NOMO-1 (cell line): Measurements from ENCODE around the gene HPDL.
A peak's percentile ranks its signal among the peaks of the same experiment; 100 is the strongest.

Experiments
- DNase-seq, 2 experiments: peaks; one replicate each; lab custom pipeline; 2025; ENCODE audit not compliant: unreplicated experiment in 2 of 2; lab: John Stamatoyannopoulos, UW

Gene HPDL

DNA sequence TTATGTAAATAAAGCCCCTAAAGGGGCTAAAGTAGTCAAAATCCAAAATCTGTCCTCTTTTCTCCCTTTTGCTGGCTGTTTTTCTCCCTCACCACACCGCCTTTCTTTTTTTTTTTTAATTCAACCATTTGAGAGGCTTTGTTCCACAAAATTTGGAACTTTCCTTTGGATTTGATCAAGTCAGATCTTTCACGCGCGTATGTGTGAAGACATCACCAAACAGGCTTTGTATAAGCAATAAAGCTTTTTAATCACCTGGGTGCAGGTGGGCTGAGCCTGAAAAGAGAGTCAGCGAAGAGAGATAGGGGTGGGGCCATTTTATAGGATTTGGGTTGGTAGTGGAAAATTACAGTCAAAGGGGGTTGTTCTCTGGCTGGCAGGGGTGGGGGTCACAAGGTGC is 5.3 kb upstream of the HPDL start:
- DNase-seq, result no peak

DNA sequence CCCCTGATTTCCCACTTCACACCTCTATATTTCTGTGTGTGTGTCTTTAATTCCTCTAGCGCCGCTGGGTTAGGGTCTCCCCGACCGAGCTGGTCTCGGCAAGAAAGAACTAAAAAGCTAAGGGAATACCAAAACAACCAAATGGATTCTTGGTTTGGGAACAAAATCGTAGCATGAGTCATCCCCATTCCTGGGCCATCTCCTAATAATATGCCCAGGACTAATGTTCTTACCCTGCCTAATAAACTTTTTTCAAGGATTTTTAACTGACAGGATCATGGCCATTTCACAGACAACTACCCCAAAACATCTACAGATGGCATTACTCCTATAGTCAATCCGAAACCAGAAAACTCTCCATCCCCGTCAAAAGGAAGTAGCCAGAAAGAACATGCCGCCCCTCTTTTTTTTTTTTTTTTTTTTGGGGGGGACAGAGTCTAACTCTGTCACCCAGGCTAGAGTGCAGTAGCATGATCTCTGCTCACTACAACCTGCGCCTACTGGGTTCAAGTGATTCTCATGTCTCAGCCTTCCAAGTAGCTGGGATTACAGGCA is 4.1 kb upstream of the HPDL start:
- no peak for DNase-seq

DNA sequence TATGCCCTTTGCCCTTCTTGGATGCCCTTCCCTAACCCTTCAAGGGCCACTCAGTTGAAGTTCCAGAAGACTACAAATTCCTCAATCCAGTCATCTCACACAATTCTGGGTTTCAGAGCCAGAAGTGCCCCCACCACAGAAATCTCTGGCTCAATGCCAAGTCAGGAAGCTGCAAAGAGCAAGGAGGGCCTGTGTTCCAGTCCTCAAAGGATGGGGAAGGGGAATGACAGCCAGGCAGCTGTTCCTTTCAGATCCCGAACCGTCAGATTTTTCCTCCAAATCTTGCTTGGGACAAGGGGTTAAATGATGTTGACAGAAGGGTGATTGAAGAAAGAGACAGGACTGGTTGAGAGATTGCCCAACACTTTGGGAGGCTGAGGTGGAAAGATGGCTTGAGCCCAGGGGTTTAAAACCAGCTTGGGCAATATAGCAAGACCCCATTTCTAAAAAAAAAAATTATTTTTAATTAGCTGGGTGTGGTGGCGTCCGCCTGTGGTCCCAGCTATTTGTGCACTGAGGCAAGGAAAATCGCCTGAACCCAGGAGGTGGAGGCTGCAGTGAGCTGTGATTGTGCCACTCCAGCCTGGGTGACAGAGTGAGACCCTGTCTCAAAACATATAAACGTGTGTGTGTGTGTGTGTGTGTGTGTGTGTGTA is 716 bp upstream of the HPDL start:
- DNase-seq, result no peak

DNA sequence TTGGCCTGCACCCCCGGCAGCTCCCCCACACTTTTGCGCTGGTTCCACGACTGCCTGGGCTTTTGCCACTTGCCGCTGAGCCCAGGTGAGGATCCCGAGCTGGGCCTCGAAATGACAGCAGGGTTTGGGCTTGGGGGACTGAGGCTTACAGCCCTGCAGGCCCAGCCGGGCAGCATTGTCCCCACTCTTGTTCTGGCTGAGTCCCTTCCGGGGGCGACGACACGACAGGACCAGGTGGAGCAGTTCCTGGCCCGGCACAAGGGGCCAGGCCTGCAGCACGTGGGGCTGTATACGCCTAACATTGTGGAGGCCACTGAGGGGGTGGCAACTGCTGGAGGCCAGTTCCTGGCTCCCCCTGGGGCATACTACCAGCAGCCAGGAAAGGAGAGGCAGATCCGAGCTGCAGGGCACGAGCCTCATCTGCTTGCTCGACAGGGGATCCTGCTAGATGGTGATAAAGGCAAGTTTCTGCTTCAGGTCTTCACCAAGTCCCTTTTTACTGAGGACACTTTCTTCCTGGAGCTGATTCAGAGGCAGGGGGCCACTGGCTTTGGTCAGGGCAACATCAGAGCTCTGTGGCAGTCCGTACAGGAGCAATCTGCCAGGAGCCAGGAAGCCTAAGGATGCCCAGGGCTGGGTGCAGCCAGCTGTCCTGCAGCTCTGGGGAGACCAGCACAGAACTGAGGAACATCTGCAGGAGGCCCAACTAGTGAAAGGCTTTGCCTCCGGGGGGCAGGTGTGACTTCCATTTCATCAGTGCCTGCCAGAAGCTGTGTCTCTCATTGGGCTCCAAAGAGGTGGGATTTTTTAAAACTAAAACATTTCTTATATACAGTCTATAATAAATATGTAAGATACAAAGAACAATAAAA is 1.2 kb downstream of the HPDL start:
- DNase-seq, result peak in 1 of 2 experiments; percentile 10

DNA sequence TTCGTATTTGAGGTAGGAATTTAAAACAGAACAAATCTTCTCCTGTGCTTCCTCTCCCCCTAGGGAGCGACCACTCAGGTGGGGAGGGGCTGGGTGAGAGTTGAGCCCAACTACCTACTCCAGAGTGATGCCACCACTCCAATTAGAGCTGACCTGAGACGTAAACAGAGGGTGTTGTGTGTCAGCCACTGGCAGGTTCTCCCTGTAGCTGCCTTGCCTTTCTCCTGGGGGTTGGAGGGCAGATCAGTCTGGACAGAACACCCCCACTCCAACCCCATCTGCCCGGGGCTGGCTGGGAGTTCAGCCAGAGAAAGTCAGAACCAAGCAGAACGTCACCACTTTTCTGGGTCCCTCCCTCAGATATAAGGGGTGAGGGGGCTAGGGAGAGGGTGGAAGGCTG is 2.0 kb downstream of the HPDL start:
- no peak for DNase-seq

DNA sequence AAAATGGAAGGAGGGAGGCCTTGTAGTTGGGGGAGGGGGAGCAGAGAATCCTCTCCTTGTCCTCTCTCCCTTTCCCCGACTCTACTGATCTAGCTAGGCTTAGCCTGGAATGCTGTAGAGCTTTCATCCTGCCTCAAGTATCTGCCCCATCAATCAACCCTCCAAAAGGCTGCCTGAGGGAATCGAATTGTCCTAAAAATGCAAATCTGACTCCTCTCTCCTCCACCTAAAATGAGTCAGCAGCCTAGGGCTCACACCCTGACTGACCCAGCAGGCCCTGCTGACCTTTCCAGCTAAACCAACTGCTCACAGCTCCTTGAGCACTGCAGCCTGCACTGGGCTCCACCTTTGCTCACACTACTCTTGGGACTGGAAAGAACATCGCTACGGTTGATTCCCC is 2.8 kb downstream of the HPDL start:
- no peak for DNase-seq

DNA sequence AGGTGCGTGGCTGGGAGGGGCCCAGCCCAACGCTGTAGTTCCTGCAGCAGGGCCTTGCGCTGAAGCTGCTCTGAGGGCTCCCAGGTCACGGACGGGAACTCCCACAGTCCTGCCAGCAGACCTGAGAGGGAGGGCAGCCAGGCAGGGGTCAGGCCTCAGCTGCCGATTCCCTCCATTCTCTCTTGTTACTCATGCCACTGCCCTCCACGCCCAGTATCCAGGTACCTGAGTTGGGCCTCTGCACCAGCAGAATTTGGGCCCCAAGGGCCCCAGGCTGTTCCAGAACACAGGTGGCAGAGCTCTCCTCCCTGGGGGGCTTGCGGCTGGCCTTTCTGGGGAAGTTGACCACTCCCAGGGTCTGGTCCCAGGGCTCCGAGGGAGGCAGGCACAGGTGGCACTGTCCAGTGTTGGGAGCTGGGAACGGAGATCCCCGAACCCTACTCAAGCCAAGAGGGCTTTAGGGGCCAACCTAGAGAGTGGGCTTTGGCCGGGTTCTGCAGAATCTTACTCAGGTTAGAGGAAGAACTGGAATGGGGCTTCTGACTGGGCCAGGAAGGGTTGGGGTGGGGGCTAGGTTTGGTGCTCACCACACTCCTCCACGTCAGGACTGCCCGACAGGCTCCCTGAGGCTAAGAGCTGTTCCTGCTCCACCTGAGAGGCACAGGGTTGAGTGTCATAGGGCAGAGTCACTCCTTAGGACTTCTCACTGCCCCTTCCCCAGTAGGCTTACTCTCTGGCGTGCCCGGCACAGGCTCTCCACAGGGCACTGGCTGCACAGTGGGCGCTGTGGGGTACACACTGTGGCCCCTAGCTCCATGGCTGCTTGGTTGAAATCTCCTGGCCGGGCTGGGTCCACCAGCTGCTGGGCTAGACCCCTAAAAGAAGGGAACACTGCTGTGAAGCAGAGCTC is 5.0 kb downstream of the HPDL start:
- DNase-seq, result no peak

DNA sequence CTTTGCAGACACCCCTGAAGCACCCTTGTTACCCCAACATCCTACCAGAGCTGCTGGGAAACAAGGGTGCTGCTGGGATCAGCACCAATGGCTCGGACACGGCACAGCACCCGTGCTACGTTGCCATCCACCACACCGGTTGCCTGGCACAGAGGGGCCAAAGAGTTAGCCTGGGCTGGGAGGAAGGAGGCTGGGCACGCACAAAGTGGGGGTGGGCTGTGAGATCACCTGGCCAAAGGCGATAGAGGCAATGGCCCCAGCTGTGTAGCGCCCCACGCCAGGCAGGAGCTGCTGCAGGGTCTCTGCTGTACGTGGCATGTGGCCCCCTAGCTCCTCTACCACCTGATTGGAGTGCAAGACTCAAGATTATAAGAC is 5.6 kb downstream of the HPDL start:
- DNase-seq, result no peak

DNA sequence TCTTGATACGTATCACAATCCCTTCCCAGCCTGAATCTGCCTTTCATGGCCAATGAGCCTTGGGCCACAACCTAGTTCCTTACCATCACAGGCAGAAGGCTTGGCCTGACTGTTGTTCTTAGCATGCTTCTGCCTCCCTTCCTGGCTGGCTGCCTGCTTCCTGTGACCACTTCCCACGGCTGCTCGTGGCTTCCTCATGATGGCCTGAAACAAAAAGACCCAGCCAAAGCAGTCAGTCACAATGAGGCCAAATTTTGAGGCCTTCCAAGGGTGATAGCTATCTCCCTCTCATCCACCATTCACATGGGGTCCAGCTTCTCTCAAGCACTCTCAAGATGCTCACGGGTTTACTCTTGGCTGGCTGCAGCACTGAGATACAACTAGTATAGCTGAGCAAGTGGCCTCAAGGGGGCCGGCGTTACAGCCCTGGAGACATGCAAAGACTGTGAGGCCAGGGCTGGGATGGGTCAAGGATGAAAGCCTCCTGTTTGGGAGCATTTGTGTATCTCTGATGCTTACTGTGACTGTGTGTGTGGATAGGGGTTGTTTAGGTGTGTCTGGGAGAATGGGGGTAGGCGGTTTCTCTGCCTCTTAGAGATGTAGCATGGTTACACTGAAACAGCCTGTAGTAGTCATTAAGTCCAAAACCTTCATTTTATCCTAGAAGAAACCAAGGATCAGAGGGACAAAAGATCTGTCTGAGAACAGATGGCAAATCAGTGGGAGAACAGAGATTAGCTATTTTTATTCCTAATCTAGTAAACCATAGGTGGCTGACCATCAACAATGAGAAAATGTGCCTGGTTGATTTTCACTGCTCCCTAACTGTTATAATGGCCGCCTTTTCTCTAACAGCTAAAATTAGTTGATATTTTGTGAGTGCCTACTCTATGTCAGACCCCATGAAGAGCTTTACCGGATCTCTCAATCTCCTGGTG is 7.9 kb downstream of the HPDL start:
- no peak for DNase-seq

DNA sequence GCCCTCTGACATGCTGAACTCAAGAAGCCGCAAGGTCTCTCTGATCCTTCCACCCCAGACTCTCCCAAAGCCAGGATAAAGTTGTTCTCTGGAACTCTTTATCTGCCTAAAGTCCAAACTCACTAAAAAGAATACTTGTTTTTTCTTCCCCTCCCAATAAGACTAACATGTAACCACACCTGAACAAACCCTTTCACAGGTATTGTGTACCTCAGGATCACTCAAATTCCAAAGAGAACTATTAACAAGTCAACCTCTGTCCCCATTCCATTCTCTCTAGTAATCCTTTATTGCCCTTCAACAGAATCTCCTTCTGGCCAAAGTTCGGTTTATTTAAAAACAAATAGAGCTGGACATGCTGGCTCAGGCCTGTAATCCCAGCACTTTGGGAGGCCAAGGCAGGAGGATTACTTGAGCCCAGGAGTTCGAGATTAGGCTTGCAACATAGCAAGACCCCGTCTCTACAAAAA is 9.2 kb downstream of the HPDL start:
- no peak for DNase-seq

DNA sequence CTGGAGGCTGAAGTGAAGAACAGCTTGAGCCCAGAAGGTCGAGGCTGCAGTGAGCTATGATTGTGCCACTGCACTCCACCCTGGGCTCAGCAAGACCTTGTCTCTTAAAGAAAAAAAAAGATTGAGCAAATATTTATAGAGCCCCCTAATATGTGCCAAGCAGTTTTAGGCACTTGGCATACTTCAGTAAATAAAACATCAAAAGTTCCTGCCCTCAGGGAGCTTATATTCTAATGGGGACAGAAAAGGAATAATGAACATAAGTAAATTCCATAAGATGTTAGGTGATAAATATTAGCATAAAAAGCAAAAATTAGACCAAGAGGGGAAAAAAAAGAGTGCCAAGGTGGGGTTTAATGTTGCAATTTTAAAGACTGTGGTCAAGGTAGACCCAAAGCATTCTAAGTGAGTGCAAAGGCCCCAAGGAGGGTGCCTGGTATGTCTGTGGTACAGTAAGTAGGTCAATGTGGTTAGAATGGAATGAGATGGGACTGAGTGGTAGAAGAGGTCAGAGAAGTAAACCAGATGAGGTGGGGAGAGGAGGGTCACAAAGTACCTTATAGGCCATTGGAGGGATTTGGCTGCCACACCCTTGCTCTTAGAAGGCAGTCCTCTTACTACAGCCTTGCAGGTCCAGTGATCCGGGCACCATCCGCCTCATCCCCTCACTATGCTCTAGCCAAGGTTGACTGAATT is 11.1 kb downstream of the HPDL start:
- DNase-seq, result no peak

DNA sequence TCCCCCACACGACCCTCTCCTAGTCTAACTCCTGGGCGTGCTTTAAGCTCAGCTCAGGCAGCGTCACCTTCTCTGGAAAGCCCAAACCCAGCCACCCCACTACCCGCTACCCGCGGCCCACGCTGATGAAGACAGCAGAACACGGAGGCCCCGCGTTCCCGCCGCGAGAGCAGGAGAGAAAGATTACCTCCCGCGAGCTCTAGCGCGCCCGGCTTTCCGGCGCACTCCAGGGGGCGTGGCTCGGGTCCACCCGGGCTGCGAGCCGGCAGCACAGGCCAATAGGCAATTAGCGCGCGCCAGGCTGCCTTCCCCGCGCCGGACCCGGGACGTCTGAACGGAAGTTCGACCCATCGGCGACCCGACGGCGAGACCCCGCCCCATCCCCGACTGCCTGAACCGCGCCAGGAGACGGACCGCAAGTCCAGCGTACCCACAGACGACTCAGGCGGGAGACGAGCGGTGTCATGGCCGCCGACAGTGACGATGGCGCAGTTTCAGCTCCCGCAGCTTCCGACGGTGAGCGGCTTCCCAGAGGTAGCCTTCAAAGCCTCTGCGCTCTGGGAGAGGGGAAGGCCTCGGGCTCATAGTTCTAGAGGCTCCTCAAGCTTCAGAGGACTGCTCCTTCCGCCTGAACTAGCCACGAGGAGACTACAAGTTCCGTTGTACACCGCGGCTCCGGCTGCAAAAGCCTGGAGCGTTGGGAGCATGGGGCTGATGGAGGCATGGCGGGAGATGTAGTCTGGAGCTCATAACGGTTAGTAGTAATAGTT is 13.3 kb downstream of the HPDL start, which contains the start of the genes MUTYH and TOE1:
TSS of gene MUTYH (minus strand) at position 652 of the 770 bp plus-strand sequence. CDS start 5,935 bp downstream, outside the sequence.
TSS of gene TOE1 (plus strand) at position 382 of the 770 bp plus-strand sequence. CDS start at position 465, 83 bp downstream.
- DNase-seq, result peak; percentile 95

DNA sequence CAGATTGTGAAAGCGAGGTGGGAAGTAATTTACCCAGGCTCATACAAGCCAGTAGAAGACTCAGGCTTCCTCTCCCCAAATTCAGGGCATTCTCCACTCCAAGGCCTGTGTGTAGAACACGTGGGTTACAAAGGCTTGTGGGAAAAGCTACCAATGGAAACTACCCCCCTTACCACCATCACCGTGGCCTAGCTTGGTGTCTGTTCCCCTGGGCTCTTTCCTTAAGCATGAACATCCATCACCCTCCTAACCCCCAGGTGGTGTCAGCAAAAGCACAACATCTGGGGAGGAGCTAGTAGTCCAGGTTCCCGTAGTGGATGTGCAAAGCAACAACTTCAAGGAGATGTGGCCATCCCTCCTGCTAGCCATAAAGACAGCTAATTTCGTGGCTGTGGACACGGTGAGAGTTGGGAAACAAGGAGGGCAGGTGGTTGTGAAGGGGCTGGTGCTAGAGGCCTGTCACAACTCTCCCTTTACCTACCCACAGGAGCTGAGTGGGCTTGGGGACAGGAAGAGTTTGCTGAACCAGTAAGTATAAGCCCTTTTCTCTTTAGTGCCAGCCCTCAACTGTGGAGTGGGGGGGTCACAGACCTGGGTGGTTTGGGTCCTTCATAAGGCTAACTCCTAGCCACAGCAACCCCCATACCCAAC is 14.2 kb downstream of the HPDL start:
- DNase-seq, result no peak

DNA sequence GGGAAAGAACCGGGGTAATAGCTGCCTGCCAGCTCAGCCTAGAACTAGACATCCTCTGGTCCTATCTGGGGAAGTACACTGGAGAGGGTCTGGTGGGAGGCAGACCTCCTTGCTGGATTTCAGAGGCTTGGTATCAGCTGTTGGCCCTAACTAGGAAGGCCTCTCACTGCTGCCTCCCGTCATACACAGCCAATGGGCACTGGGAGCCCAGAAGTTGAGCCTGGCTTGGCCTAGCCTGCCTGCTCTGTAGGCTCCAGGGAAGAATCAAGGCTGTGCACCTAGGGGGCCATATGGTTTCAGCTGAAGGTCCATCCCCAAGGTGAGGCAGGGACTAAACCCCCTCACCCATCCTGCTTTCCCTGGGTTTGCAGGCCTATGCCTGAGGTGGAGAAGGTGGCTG is 17.8 kb downstream of the HPDL start:
- DNase-seq, result no peak

DNA sequence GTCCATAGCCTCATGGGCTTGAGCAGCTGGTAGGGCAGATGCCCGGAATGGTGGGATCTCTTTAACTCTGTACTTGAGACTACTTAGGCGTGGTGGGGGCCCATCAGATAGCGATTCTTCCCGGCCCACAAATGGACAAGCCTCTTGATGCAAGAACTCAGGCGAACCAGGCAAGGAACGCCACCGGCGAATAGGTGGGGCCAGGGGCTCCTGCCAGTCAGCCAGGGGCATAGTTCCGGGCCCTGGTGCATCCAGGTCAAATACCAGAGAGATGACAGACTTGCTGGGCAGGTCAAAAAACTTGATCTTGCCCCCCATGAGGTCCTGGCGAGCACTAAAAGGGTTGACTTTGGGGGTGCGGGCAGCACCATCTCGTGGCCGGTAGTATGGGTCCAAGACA is 18.3 kb downstream of the HPDL start:
- no peak for DNase-seq

DNA sequence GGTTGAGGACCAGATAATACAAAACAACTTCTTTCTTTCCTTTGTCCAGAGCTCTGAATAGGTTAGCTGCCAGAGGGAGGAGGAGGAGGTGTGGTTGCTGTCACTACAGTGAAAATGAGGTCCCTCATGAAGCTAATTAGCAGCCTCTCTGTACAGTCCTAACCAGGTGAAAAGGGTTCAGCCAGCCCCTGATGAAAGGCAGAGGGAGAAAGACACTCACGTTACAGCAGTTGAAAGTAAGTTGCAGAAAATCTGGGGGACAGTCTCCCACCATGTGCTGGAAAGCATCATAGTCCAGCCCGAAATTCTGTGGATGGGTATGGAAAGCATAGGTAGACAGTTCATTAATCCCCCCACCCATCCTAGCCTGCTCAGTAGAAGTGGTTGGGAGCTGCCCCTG is 19.8 kb downstream of the HPDL start:
- no peak for DNase-seq

DNA sequence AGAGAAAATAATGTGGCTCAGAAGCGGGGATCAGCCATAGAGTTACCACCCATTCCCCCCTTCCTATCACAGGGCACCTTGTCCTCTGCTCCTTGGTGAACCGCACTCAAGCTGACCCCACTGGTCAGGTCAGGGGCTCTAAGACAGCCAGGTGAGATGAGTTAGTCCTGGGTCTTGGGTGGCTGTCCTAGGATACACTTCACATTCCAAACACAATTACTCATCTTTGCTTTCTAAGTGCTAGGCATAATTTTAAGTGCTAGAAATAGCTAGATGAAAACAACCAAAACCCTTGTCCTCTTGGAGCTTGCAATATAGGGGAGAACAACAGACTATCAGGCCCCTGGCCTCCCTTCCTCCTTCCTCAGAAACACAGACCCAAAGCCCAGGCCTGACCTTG is 21.3 kb downstream of the HPDL start:
- no peak for DNase-seq

DNA sequence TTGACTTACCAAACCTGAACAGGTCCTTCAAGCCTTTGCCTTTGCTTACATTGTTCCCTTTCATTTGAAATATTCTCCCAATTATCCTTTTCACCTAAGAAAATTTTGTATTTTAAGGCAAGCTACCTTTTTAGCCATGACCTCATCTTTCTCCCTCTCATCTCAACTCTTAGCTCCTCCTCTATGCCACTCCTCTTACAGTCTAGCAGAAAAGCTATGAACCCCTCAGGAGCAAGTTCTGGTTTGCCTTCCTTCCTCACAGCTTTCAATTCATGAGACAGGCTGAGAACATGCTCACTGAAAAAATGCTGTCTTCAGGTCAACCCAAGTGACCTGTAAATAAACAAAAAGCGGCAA is 21.9 kb downstream of the HPDL start:
- no peak for DNase-seq
